Mucosa of stomach (tissue), 1 donor: ENCODE data around the gene KIAA0825.

Experiments
- H3K27me3 ChIP-seq: one replicate; pipeline ENCODE4 v1.7.0; 2013; ENCODE audit warnings: mild to moderate bottlenecking, low read length; ENCODE audit not compliant: control insufficient read depth, insufficient read depth
- H3K36me3 ChIP-seq: one replicate; pipeline ENCODE4 v1.7.0; 2013; ENCODE audit warnings: low read length; ENCODE audit not compliant: control insufficient read depth, insufficient read depth
- H3K4me1 ChIP-seq: one replicate; pipeline ENCODE4 v1.7.0; 2013; ENCODE audit warnings: mild to moderate bottlenecking, low read length; ENCODE audit not compliant: control insufficient read depth, insufficient read depth
- H3K4me3 ChIP-seq: one replicate; pipeline ENCODE4 v1.7.0; 2013; ENCODE audit warnings: low read length
- H3K9ac ChIP-seq: one replicate; pipeline ENCODE4 v1.7.0; 2013; ENCODE audit warnings: mild to moderate bottlenecking, low read length, moderate library complexity
- H3K9me3 ChIP-seq: one replicate; pipeline ENCODE4 v1.7.0; 2013; ENCODE audit warnings: mild to moderate bottlenecking, low read length, moderate library complexity; ENCODE audit not compliant: control insufficient read depth
- donor health status: Pancreatic carcinoma.

The KIAA0825 gene

DNA sequence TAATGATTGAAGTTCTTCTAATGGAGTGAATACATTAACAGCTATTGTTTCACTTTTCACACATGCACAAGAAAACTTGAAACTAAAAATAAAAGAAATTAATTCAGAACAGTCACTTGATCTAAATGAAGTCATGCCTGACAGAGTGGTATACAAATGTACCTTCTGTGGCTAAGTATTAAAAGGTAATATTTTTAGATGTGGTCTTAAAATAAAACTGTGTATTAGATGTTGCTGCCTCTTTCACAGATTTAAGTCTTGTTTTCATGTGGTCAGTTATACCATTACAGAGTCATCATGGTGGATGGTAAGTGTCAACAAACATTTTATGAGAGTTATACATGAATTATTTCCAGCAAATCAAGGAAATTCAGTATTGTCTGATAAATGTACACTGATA is 47.0 kb downstream of the KIAA0825 start:
- H3K27me3 ChIP-seq: no peaks in the 10 kb centered on the region
- H3K9me3 ChIP-seq: no peaks in the 10 kb centered on the region
- no peaks in the 10 kb centered on the region for H3K36me3 ChIP-seq
- no peaks in the 10 kb centered on the region for H3K4me1 ChIP-seq
- H3K4me3 ChIP-seq: no peak overlapping the region
- no peak overlapping the region for H3K9ac ChIP-seq

DNA sequence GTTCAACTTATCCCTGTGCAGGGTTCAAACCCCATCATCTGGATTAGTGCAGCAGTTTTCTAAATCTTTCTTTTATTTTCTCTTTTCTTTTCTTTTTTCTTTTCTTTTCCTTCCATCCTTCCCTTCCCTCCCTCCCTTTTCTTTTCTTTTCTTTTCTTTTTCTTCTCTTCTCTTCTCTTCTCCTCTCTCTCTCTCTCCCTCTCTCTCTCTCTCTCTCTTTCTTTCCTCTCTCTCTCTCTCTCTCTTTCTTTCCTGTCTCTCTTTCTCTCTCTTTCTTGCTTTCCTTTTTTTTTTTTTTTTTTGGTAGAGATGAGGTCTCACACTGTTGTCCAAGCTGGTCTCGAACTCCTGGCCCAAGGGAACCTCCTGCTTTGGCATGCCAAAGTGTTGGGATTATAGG is 53.6 kb downstream of the KIAA0825 start:
- Histone ChIP-seq H3K9ac (no peak overlapping the region), H3K9me3 (no peaks in the 10 kb centered on the region), H3K27me3 (no peaks in the 10 kb centered on the region), H3K4me1 (no peaks in the 10 kb centered on the region), H3K4me3 (no peak overlapping the region), H3K36me3 (no peaks in the 10 kb centered on the region)

- Histone ChIP-seq H3K4me1 (no peaks in the 10 kb centered on the region), H3K9me3 (no peaks in the 10 kb centered on the region), H3K36me3 (no peaks in the 10 kb centered on the region), H3K27me3 (no peaks in the 10 kb centered on the region), H3K4me3 (no peak overlapping the region), H3K9ac (no peak overlapping the region)
These were observed 56.0 kb downstream of the KIAA0825 start for GRCh38 chr5:94562327-94562971.

GRCh38 chr5:94558028-94558427 is 60.4 kb downstream of the KIAA0825 start:
- no peak overlapping the region for H3K4me3 ChIP-seq

GRCh38 chr5:94551858-94552257 is 66.5 kb downstream of the KIAA0825 start:
- no peaks in the 10 kb centered on the region for H3K36me3 ChIP-seq
- H3K9ac ChIP-seq: no peak overlapping the region
- H3K27me3 ChIP-seq: no peaks in the 10 kb centered on the region
- no peak overlapping the region for H3K4me3 ChIP-seq
- no peaks in the 10 kb centered on the region for H3K4me1 ChIP-seq
- no peaks in the 10 kb centered on the region for H3K9me3 ChIP-seq

More at GRCh38 chr5:94558028-94558427, 60.4 kb downstream of the KIAA0825 start:
- H3K27me3 ChIP-seq: no peaks in the 10 kb centered on the region
- no peak overlapping the region for H3K9ac ChIP-seq
- H3K9me3 ChIP-seq: no peaks in the 10 kb centered on the region
- no peaks in the 10 kb centered on the region for H3K36me3 ChIP-seq
- H3K4me1 ChIP-seq: no peaks in the 10 kb centered on the region

GRCh38 chr5:94545870-94546625 is 72.4 kb downstream of the KIAA0825 start:
- no peaks in the 10 kb centered on the region for H3K4me1 ChIP-seq
- no peak overlapping the region for H3K9ac ChIP-seq
- no peaks in the 10 kb centered on the region for H3K36me3 ChIP-seq
- no peaks in the 10 kb centered on the region for H3K27me3 ChIP-seq
- no peaks in the 10 kb centered on the region for H3K9me3 ChIP-seq
- no peak overlapping the region for H3K4me3 ChIP-seq

DNA sequence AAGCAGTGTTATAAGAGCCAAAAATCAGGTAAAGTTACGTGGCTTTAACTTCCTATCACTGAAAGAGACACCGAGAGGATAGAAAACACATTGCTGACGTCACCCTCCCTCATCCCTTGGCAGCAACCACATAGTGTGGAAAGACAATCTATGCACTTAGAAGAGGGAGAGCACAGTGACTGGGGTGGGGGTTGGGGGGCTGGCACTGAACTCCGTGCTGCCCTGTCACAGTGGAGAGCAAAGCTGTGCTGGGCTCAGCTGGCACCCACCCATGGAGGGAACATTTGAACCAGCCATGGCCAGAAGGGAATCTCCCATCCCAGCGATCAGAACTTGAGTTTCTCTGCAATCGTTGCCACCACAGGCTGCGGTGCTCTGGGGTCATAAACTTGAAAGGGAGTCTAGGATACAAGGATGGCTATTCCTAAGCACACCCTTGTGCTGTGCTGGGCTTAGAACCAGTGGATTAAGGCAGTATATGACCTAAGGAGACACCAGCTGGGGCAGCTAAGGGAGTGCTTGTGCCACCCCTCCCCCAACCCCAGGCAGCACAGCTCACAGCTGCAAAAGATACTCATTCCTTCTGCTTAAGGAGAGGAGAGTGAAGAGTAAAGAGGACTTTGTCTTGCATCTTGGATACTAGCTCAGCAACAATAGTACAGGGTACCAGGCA is 73.4 kb downstream of the KIAA0825 start:
- no peak overlapping the region for H3K9ac ChIP-seq

GRCh38 chr5:94544031-94544650 is 74.3 kb downstream of the KIAA0825 start:
- Histone ChIP-seq H3K9me3 (no peaks in the 10 kb centered on the region), H3K27me3 (no peaks in the 10 kb centered on the region), H3K4me3 (no peak overlapping the region), H3K9ac (no peak overlapping the region), H3K36me3 (no peaks in the 10 kb centered on the region), H3K4me1 (no peaks in the 10 kb centered on the region)

More for the DNA sequence above, 73.4 kb downstream of the KIAA0825 start:
- H3K4me3 ChIP-seq: no peak overlapping the region
- no peaks in the 10 kb centered on the region for H3K27me3 ChIP-seq
- H3K4me1 ChIP-seq: no peaks in the 10 kb centered on the region
- no peaks in the 10 kb centered on the region for H3K9me3 ChIP-seq
- no peaks in the 10 kb centered on the region for H3K36me3 ChIP-seq

GRCh38 chr5:94540856-94541494 is 77.4 kb downstream of the KIAA0825 start:
- H3K4me3 ChIP-seq: no peak overlapping the region
- H3K27me3 ChIP-seq: no peaks in the 10 kb centered on the region
- H3K9ac ChIP-seq: no peak overlapping the region
- no peaks in the 10 kb centered on the region for H3K4me1 ChIP-seq
- H3K9me3 ChIP-seq: no peaks in the 10 kb centered on the region
- no peaks in the 10 kb centered on the region for H3K36me3 ChIP-seq

DNA sequence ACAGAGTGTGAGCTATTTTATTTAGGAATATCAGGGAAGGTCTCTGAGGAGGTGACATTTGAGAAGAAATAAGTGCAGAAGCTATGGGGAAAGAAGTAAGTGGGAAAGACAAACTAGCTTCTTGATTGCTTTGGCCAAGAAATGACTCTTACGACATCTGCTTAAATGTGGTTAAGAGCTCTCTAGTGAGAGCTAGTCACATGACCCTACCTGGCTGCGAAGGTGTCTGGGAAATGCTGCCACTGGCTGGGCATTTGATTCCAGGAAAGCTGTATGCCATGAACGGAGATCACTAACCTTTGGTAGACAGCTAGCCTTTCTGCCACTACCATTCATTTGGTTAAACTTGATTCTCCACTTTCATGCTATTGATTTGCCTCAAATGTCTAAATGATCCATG is 80.1 kb downstream of the KIAA0825 start:
- Histone ChIP-seq H3K4me3 (no peak overlapping the region), H3K9me3 (no peaks in the 10 kb centered on the region), H3K4me1 (no peaks in the 10 kb centered on the region), H3K27me3 (no peaks in the 10 kb centered on the region), H3K36me3 (no peaks in the 10 kb centered on the region), H3K9ac (no peak overlapping the region)

GRCh38 chr5:94526706-94527105 is 91.7 kb downstream of the KIAA0825 start:
- no peaks in the 10 kb centered on the region for H3K27me3 ChIP-seq
- H3K4me3 ChIP-seq: no peak overlapping the region
- H3K4me1 ChIP-seq: no peaks in the 10 kb centered on the region
- no peaks in the 10 kb centered on the region for H3K36me3 ChIP-seq
- no peaks in the 10 kb centered on the region for H3K9me3 ChIP-seq
- H3K9ac ChIP-seq: no peak overlapping the region
